ENCODE measurements around the gene RERE.
"Not testable (repeated sequence)": the region's sequence is repeated elsewhere in the genome, so short reads cannot be mapped to it uniquely, and the experiment has no call there.

RERE gene

GRCh38 chr1:8751984-8752383, 65.5 kb downstream of the RERE start:
- no peak for DNase-seq (ENCODE audit: low read depth)

DNA sequence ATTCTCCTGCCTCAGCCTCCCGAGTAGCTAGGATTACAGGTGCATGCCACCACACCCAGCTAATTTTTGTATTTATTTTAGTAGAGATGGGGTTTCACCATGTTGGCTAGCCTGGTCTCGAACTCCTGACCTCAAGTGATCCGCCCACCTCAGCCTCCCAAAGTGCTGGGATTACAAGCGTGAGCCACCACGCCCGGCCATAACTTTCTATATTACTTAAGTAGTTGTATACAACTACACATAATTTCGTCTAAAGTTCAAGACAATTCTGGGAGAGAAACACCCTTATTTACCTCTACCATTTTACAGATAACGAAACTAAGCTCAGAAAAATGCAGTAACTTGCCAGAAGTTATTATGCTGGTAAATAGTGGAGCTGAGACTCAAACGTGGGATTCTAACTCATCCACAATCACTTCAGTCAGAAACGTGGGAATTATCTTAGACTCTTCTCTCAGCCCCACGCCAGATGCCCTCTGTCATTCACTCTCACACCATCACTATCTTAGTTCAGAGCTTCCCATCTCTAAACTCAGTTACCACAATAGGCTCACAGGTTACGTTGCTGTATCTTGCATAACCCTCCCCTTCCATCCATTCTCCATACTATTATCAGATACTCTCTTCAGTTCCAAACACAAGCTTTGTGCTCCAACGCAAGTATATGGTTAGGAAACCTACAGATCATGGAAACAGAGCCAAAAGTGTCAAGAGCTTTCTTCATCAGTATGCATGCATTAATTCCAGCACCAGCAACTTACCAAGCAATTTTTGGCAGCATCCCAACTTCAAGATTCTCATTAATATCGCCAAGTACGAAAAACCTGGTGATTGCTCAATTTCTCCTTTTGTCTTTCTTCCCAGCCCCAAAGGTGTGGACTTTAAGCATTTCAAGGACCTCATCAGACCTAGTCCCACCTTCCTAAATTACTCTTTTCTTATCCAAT, 69.3 kb downstream of the RERE start:
- no peak for DNase-seq (ENCODE audit: low read depth)

- DNase-seq (ENCODE audit: low read depth): no peak
Measured at GRCh38 chr1:8746554-8746953, 70.9 kb downstream of the RERE start.

DNA sequence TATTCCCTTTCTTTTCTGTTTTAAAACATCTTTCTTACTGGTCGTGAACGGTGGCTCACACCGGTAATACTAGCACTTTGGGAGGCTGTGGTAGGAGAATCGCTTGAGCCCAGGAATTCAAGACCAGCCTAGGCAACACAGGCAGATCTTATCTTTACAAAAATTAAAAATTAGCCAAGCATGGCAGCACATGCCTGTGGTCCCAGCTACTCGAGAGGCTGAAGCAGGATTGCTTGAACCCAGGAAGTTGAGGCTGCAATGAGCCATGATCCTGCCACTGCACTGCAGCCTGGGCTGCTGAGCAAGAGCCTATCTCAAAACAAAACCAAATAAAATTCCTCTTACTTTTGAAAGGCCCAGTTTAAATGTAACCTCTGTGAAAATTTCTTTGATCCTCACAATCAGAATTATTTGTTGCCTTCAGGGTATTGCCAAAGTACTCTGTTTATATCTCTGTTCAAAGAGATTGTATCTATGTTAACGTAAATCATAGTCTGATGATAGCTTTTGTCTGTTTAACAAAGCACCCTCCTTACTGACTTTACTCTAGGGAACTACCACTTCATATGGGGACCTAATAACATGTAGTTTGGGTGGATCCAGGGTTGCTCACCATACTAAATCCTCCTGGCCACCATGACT, 71.6 kb downstream of the RERE start:
- no peak for DNase-seq (ENCODE audit: low read depth)

DNA sequence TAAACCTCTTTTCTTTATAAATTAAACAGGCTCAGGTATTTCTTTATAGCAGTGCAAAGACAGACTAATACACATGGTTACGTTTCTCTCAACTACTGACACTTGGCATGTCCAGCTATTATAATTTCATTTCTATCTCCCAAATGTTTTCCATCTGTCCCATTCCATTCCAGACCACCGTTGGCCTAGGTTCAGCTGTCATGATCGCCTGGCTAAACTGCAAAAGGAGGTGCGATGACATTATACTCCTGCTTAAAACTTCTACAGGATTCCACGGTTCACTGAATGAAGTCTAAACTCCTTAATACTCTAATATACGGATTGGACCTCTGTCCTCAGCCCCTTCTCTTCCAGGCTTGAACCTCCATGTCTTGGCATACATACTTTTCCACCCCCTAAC, 72.1 kb downstream of the RERE start:
- DNase-seq (ENCODE audit: low read depth): no peak

- peak; percentile 7 for DNase-seq (ENCODE audit: low read depth)
Measured at GRCh38 chr1:8742022-8742924, 75.2 kb downstream of the RERE start.

- DNase-seq (ENCODE audit: low read depth): peak; percentile 69
Measured at GRCh38 chr1:8740034-8740449, 77.4 kb downstream of the RERE start.

- DNase-seq (ENCODE audit: low read depth): no peak
Measured at GRCh38 chr1:8739377-8739776, 78.1 kb downstream of the RERE start.

DNA sequence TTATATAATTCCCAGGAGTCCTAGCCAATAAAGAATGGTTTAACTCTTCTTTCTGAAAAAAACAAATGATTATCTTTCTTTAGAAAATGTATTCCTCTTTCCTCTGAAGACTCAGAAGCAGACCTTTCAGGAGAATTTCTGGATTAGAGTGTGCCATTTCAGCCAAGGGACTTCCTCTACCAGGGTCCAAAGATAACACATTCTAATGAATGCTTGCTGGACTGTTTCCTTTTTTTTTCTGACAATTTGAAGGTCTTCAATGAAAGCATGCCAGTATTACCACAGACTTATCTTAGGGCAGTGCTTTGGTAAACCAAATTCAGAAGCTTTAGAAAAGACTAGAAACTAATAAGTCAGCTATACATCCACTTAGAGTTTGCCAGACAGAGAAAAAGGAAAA, 80.5 kb downstream of the RERE start:
- no peak for DNase-seq (ENCODE audit: low read depth)

GRCh38 chr1:8733484-8733883, 84.0 kb downstream of the RERE start:
- peak; percentile 38 for DNase-seq (ENCODE audit: low read depth)

- no peak for DNase-seq (ENCODE audit: low read depth)
Measured at GRCh38 chr1:8731162-8731561, 86.3 kb downstream of the RERE start.

GRCh38 chr1:8728464-8728863, 89.0 kb downstream of the RERE start:
- DNase-seq (ENCODE audit: low read depth): no peak

DNA sequence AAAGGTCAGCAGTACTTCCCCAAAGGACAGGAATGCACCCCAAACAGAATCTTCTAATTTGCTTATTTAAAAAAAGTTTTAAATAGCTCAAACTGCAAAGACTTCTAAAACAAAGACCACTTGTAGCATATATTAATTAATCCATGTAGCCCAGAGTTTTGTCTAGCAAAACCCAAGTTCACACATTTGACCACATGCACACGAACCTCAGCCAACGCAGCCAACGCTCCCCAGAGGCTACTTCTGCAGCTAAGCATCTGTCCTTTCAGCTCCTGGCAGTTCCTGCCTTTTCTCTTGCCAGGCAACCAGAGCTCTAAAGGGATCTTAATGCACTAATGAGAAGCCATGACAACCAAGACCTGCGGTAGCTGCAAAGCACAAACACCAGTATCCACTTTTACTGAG, 89.6 kb downstream of the RERE start:
- DNase-seq (ENCODE audit: low read depth): peak; percentile 66

- DNase-seq (ENCODE audit: low read depth): not testable (repeated sequence)
Measured at GRCh38 chr1:8727316-8727715, 90.1 kb downstream of the RERE start.

DNA sequence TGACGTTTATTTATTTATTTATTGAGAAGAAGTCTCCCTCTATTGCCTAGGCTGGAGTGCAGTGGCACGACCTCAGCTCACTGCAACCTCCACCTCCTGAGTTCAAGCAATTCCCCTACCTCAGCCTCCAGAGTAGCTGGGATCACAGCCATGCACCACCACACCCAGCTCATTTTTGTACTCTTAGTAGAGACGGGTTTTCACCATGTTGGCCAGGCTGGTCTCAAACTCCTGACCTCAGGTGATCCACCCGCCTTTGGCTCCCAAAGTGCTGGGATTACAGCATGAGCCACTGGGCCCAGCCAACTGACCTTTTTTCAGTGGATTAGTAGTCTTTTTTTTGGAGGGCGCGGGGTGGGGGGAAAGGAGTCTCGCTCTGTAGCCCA, 90.6 kb downstream of the RERE start:
- DNase-seq (ENCODE audit: low read depth): not testable (repeated sequence)

- DNase-seq (ENCODE audit: low read depth): no peak
Measured at GRCh38 chr1:8723010-8723409, 94.4 kb downstream of the RERE start.

GRCh38 chr1:8722366-8722765, 95.1 kb downstream of the RERE start:
- DNase-seq (ENCODE audit: low read depth): no peak

- DNase-seq (ENCODE audit: low read depth): no peak
Measured at GRCh38 chr1:8721679-8722324, 95.6 kb downstream of the RERE start.

- no peak for DNase-seq (ENCODE audit: low read depth)
Measured at GRCh38 chr1:8720347-8720746, 97.1 kb downstream of the RERE start.

DNA sequence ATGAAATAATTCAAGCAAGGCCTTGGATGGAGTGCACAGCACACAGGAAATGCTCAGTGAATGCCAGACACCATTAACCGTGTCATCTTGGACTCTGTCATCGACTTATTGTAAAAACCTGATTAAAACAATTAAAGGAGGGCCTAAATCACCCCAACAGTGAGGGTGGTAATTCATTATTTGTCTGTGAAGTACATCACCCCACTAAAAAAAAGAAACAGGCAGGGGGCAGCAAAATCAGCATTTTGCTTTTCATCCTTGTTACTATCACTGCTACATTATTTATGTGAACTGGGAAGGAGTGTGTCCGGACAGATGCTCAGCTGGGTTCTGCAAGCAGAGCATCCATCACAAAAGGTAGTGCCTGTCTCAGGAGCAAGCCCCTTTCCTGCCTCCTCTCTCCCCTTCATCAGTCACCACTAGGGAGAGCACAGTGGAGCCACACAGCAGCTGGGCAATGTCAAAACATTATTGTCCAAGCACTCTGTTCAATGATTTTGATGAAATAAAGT, 98.5 kb downstream of the RERE start:
- no peak for DNase-seq (ENCODE audit: low read depth)

DNA sequence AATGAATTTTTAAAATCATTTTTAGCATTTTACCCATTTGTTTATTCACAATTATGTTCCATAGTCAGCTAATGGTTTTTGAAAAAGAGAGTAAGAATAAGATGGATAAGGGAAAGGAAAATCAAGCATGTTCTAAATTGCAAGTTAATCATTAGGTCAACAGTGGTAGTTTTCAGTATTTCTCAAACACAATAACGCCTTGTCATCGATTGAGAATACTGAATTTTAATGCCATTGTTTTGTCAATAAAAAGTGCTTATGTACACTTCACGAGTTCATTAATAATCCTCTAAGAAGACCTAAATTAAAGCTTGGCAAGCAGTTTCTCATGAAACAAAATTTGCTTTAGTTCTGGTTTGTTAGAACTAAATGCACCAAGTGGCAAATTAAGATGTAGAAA, 100.3 kb downstream of the RERE start:
- DNase-seq (ENCODE audit: low read depth): no peak

DNA sequence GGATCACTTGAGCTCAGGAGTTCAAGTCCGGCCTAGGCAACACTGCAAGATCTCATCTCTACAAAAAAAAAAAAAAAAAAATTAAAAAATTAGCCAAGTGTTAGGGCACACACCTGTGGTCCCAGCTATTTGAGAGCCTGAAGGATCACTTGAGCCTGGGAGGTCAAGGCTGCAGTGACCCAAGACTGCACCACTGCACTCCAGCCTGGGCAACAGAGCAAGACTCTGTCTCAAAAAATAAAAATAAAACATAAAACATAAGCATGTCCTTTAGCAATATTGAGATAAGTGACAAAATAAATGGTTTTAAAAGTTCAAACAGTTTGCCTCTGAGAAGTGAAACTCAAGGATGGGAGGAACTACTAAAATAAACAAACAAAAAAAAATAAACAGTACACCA, 101.2 kb downstream of the RERE start:
- no peak for DNase-seq (ENCODE audit: low read depth)
